Measurements from ENCODE around the gene CDK10.

CDK10 gene

DNA sequence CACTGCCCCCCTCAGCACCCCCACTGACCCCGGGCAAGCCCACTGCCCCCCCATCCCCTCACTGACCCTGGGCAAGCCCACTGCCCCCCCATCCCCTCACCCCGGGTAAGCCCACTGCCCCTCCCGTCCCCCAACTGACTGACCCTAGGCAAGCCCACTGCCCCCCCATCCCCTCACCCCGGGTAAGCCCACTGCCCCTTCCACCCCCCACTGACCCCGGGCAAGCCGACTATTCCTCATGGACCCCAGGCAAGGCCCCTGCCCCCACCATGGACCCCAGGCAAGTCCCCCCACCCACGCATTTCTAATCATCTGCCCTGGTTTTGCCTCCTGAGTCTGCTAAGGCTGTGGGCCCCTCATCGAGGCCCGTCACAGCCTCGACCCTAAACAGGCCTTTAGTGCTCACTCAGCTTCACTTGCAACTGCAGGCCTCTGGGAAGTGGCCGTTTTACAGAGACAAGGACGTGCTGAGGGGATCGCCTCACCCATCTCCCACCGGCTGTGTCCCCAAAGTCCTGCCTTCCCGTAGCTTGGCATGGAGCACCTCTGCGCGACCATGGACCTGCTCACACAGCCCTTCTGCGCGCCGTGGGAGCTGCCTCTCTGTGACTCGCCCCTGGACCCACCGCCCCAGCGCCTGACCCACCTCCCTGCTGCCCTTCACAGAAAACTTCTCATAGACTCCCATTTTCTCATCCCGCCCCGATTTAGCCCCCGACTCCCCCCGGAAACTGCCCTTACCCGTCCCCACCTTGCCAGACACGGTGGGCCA is 30.6 kb downstream of the CDK10 start:
- DNase-seq, result no peak

DNA sequence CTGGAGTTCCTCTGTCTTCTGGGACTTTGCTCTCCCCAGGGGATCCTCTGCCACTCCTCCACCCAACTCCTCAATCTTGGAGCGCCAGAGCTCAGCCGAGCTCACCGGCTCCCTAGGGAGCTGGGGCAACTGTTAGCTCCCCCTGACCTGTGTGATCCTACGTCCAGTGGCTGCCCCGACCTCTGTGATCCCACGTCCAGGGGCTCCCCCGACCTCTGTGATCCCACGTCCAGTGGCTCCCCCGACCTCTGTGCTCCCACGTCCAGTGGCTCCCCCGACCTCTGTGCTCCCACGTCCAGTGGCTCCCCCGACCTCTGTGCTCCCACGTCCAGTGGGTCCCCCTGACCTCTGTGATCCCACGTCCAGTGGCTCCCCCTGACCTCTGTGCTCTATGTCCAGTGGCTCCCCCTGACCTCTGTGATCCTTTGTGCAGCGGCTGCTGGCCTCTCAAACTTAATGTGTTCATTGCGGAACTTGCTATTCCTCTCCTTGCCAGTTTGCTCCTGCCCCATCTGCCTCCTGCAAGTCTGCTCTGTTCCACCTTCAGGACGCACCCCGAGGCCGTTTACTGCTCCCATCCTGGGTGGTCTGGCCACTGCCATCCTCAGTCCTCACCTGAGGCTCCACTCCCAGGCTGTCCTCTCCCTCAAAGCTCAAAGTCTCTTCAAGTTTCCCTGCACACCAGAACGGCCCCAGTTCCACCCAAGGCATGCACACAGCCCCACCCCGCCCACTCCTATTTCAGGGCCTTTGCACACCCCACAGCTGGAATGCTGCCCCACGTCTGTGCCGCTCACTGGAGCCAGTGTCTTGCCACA is 31.4 kb downstream of the CDK10 start:
- no peak for DNase-seq

DNA sequence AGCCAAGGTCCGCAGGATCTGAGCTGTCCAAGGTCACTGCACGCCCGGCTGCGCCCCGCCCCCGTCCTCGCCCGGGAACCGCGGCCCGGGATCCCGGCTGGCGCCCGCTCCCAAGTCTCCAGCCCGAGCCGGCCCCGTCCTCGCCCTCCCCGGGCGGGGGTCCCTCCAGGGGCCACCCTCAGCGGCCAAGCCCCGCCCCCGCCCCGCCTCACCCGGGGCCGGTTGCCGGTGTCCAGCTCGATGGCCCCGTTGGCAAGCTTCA is 34.0 kb downstream of the CDK10 start:
- DNase-seq, result no peak

DNA sequence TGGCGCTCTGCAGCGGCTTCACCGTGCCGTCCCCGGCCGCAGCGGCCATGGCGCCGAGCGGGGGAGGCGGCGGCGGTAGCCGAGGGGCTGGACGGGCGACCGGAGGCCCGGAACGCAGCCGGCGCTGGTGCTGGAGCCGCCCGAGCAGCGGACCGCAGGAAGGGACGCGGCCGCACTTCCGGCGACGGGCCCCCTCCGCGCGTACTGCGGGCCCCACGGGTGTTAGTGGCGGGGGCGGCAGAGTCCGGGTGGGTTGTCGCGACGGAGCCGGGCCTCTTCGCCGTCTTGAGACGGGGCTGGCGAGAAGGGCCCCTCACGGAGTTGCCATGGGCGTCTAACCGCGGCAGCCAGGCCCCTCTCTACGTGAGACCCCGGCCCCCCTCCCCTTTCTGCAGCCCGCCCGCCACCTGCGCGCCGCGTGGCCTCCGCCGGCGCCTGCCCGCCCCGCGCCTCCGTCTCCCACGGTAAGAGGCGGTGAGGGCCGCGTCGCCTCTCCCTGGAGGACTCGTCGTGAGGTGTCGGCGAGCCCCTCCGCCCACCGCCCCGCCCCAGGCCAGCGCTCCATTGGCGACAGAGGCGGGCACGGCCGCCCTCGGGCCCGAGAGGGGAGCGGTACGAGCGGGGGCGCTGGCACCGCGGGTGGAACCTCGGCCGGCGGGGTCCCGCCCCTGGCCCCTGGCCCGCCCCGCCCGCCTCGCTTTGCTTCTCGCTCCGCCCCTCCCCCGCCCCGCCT is 34.5 kb downstream of the CDK10 start, which contains the start of the genes VPS9D1 and ZNF276:
TSS of gene VPS9D1 (minus strand) at position 86 of the 733 bp plus-strand sequence. CDS start at position 49, 37 bp downstream.
TSS of gene ZNF276 (plus strand) at position 725 of the 733 bp plus-strand sequence. CDS start 104 bp downstream, outside the sequence.
- no peak for DNase-seq

DNA sequence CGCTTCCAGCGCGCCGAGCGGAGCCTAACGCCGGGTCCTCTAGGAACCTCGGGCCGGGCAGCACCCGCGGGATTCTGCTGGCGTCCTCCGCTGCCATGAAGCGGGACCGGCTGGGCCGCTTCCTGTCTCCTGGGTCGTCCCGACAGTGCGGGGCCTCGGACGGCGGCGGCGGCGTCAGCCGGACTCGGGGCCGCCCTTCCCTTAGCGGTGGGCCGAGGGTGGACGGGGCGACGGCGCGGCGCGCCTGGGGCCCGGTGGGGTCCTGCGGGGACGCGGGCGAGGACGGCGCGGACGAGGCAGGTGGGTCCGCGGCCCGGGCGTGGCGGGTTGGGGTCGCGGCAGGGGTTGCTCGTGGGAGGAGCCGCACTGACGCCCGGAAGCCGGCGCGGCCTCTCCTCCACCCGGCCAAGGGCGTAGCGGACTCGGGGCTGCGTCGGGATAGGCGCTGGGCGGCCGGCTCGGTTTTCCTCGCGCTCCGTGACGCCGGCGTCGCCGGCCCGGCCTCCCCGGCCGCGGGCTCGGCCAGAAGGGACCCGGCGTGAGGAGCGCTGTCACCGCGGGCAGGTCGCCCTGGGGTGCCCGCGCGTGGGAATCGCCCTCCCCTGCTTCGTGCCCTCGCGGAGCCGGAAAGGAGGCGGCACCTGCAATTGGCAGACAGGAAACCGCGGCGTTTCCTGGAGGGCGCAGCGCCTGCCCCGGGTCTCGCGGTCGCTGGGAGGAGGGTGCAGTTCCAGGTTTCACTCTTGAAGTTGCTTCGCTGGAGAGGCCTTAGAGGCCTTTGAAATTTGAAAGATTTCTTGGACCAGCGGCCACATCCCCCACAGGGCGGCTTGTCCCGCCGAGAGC is 35.3 kb downstream of the CDK10 start:
- DNase-seq, result peak; percentile 4

DNA sequence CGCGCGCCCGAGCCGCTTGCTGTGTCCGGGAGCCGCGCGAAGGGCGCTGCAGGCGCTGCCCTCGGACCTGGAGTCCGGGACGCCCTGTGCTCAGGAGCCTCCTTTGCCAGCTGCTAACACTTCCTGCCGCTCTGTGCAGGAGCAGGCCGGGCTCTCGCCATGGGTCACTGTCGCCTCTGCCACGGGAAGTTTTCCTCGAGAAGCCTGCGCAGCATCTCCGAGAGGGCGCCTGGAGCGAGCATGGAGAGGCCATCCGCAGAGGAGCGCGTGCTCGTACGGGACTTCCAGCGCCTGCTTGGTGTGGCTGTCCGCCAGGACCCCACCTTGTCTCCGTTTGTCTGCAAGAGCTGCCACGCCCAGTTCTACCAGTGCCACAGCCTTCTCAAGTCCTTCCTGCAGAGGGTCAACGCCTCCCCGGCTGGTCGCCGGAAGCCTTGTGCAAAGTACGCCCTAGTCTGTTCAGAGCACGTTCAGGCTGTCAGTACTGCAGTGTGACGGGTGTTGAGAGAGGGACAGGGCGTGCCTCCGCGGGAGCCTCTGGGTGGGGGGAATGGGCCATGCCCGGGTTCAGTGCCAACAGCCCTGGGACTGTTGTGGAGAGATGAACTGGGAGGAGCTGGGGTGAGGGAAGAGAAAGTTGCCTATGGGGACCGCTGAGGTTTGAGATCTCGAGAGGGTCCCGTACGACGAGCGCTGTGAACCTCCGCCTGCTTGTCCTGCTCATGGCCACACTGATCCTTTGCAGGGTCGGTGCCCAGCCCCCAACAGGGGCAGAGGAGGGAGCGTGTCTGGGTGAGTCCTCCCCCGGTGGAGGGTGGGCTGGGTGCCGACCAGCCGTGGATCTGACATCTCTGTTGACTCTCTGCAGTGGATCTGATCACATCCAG is 36.1 kb downstream of the CDK10 start:
- DNase-seq, result peak; percentile 5

DNA sequence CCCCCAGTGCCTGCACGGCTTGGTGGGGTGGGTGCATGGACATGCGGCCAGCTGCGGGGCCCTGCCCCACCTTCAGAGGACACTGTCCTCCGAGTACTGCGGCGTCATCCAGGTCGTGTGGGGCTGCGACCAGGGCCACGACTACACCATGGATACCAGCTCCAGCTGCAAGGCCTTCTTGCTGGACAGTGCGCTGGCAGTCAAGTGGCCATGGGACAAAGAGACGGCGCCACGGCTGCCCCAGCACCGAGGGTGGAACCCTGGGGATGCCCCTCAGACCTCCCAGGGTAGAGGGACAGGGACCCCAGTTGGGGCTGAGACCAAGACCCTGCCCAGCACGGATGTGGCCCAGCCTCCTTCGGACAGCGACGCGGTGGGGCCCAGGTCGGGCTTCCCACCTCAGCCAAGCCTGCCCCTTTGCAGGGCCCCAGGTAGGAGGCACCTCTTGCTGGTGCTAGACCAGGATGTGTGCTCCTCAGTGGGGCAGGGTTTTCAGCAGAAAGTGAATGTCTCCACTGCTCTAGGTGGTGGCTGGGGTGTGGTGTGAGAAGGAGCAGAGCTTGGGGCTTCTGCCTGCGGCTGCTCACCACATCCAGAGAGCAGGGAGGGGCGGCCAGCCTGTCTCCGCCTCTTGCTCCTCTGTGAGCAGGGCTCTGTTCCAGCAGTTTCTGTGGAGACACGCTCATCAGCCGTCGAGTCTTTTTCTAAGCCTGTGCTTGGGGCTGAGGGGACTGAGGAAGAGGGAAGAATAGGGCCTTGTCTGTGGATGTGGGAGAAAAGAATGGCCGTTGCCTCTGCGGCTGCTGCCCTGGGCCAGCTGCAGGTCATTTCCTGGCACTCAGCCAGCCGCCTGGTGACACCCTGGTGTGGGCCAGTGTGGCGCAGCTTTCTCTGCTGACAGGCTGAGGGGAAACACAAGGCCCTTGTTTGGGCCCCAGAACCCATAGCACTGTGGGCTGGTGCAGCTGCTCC is 37.1 kb downstream of the CDK10 start:
- no peak for DNase-seq

DNA sequence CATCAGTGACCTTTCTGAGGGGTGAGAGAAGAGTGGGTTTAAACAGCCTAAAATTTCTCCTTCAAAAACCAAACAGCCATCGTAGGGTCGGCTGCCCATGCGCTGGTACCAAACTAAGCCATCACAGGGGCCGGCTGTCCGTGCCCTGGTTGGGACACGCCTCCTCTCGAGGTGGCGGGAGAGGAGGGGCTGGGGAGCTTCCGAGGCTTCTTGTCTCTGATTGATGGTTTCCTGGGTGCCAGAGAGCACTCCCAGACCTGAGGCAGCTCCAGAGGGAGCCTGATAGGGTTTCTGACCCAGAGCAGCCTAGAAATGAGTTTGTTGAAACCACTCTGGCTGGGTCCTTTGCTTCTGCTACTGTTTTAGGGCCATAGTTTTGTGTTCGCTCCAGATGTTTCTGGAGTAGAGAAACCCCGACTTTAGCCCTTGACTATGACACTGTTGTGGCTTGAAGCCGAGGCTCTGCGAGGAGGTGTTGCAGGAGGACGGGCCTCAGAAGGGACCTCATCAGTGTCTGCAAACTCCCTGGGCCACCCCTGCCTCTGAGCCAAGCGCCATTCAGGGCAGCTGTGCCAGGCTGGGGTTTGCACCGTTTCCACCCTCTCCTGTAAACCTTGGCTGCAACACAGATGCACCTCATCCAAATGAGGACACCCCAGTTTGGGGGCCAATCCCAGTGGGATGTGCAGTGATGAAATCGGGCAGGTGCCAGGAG is 41.1 kb downstream of the CDK10 start:
- DNase-seq, result no peak

DNA sequence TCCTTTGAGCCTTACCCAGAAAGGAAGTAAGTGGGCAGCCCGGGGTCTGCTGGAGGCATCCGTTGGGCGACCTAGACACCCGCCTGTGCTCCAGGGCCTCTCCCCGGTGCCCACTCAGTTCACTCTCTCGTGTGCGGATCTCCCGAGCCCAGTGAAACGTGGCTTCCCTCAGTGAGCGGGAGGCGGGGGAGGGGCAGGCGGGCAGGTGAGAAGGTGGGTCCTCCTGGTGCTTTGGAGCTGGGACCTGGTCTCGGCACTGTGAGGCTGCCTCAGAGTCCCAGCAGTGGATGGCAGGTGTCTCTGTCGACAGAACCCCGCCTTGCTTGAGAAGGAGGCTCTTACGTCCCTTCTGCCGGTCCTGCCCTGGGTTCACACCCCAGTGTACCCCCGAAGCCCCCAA is 42.8 kb downstream of the CDK10 start:
- no peak for DNase-seq

DNA sequence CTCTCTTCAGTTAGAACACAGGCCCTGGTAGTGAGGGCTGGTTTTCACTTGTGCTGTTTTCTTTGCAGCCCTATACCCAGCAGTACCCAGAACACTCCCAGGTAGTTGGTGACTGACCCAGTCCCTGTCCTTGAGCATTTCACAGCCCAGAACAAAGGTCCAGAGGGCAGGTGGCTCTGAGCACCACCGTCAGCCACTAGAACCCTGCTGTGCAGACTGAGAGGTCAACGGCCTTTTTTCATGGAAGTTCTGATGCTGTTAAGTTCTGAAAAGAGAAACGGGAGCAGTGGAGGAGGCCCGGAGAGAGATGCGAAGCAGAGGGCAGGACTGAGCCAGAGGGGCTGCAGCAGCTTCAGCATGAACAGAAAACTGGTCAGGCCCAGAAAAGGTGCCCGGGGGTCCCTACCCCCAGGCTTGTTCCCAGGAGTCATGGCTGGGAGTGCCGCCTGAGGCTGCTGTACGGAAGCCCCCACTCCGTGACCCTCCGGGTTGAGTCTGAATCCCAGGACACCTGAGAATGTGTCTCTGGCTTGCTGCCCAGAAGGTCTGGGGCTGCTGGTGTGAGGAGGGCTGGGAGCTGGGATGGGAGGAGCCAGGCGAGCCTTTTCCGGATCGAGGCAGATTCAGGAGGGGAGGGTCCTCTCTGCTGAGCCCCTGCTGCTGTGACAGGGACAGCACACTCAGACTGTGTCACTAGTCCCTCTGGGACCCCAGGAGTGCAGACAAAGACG is 43.5 kb downstream of the CDK10 start:
- DNase-seq, result no peak

DNA sequence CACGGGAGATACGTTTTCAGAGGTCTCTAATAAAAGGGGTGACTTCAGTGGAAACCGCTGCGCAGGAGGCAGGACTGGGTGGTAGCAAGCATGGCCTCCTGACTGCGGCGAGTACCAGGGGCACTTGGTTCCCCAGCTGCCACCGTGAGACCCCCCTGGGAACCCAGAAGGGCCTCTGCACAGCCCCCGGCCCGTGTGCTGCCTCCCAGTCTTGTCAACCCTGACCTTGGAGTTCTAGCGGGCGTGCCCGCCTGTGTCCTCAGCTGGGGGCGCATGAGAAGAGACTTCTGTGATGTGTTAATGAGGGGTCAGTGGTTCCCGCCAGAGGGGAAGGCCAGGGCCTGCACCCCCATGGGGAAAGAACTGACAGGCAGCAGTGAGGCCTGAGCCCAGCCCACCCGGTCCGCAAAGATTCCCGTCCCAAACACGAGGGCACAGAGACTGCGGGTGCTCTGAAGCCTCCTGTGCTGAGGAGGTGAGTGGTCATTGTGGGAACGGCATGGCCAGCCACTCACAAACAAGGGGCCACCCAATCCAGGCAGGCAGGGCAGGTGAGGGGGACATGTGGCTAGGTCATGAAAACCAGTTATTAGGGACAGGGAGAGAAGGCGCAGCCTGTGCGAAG is 44.2 kb downstream of the CDK10 start:
- no peak for DNase-seq

DNA sequence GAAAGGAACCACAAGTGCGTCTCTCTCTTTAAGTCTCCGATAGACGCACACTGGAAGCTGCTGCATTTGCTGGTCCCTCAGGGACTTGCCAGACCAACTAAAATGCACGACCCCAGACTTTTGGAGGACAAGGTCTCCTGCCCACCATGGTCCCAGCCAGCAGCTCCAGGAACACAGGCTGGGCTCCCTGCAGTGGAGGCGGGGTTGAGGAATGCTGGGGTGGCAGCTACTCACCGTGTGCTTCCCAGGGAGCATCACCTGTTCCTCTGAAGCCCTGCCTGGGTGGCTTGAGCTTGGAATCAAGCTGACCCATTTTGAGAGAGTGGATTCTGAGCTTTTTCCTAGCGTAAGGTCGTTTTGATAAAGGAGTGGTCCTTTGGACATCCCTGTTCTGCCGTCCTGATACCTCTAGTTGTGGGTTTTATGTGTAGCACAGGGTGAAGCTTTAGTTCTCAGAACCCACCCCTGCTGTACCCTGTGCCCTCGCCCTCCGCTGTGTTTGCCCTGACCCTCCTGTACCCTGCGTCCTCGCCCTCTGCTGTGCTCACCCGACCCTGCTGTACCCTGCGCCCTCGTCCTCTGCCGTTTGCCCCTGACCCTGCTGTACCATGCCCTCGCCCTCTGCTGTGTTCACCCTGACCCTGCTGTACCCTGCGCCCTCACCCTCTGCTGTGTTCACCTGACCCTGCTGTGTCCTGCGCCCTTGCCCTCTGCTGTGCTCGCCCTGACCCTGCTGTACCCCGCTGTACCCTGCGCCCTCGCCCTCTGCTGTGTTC is 45.8 kb downstream of the CDK10 start:
- DNase-seq, result no peak

DNA sequence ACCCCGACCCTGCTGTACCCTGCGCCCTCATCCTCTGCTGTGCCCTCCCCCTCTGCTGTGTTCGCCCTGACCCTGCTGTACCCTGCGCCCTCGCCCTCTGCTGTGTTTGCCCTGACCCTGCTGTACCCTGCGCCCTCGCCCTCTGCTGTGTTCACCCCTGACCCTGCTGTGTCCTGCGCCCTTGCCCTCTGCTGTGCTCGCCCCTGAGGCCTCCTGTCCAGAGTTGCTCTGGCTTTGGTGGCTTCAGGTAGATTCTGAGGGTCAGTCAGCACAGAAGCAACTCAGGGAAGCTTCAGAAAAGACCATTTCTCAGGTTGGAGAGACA is 46.4 kb downstream of the CDK10 start:
- DNase-seq, result no peak

DNA sequence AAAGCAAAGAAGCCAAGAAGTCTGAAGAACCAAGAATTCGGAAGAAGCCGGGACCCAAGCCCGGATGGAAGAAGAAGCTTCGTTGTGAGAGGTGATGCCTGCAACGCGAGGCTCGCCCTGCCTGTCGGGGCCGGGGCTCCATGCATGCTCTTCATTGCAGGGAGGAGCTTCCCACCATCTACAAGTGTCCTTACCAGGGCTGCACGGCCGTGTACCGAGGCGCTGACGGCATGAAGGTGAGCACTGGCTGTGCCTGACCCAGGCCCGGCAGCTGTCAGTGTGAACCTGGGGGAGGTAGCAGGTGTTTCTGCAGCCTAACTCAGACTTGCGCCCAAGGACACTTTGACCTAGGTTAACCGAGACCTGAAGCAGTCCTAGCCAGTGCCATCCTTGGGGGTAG is 46.8 kb downstream of the CDK10 start:
- DNase-seq, result no peak

DNA sequence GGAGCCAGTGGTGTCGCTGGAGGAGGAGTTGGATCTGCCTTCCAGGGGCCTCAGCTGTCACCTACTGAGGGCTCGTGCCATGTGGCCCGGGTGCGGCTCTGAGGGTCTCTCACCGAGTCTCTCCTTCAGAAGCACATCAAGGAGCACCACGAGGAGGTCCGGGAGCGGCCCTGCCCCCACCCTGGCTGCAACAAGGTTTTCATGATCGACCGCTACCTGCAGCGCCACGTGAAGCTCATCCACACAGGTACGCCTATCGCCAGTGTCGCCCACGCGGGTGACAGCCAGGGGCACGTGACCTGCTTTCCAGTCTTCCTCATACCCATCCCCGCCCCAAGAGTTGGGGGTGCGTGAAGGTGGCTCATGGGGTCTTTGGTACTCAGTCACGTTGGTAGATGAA is 47.3 kb downstream of the CDK10 start:
- DNase-seq, result no peak

DNA sequence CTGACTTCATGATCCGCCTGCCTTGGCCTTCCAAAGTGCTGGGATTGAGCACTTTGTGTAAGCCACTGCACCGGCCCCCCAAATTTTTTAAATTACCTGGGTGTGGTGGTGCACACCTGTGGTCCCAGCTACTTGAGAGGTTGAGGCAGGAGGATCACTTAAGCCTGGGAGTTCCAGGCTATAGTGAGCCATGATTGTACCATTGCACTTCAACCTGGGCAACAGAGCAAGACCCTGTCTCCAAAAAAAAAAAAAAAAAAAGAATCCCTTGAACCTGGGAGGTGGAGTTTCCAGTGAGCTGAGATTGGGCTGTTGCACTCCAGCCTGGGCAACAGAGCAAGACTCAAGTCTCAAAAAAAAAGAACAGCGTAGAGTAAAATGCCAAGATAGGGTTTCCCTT is 50.1 kb downstream of the CDK10 start:
- no peak for DNase-seq

DNA sequence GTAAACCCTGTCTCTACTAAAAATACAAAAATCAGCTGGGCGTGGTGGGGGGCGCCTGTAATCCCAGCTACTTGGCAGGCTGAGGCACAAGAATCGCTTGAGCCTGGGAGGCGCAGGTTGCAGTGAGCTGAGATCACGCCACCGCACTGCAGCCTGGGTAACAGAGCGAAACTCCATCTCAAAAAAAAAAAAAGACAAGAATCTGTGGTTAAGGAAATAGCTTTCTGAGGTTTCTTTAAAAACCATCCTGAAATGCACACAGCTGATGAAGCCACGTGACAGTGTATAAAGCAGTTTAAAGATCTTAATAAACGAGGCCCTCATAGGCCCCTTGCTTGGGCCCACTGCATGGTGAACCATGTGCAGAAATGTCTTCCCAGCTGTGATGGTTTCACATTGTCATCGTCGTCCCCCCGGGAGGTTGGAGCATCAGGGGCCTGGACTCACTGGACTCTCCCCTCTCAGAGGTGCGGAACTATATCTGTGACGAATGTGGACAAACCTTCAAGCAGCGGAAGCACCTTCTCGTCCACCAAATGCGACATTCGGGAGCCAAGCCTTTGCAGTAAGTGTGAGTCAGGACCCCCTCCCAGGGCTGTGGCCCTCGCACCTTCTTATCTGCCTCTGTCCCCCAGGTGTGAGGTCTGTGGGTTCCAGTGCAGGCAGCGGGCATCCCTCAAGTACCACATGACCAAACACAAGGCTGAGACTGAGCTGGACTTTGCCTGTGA is 51.0 kb downstream of the CDK10 start:
- no peak for DNase-seq
